T-cell (primary cell): ENCODE measurements around the gene NAXD. TPM values are rescaled to one million over a fixed set of nuclear protein-coding genes. Genes with fewer than 3 reads are reported as not detected.

Source experiments
- ATAC-seq, 4 experiments: fragments of 200-7000 bp in 3 of 4; fragments of 150-1000 bp in 1 of 4; cut with Tn5 transposase; replicated peaks in 1 of 4; 1 replicate in 3 of 4; 2 replicates in 1 of 4; pipeline ENCODE4 v1.10.0; 2021; ENCODE audit warnings: moderate library complexity in 3 of 4, mild to moderate bottlenecking in 2 of 4, moderate number of reproducible peaks in 1 of 4
- CTCF ChIA-PET, 2 donors: fragments of 300-600 bp; sonication (Branson Sonifier 250); formaldehyde crosslinking; loops; one replicate each; lab custom pipeline; 2022; ENCODE audit warnings: antibody characterized with exemption in 2 of 2; lab: Charles Lee
- POLR2A ChIA-PET, 2 donors: fragments of 300-600 bp; sonication (Branson Sonifier 250); formaldehyde crosslinking; loops; one replicate each; lab custom pipeline; 2022; ENCODE audit warnings: antibody characterized with exemption in 2 of 2; lab: Charles Lee
- DNase-seq, 35 experiments: peaks; one replicate each; pipeline versions ENCODE4 v3.0.0 to v3.0.0-alpha.2; 2013 to 2023
- H3K27ac ChIP-seq: one replicate; pipeline ENCODE4 v1.5.1; 2013; ENCODE audit warnings: low read length
- H3K27me3 ChIP-seq, 2 experiments: replicated peaks in 1 of 2; 1 replicate in 1 of 2; 2 replicates in 1 of 2; pipeline versions ENCODE4 v1.6.1 to v1.7.0; 2013; ENCODE audit warnings: low read length in 1 of 2, mixed read lengths in 1 of 2; ENCODE audit not compliant: control insufficient read depth in 2 of 2, insufficient read depth in 2 of 2; ENCODE audit errors: extremely low read depth in 1 of 2
- H3K36me3 ChIP-seq, 2 donors: 1 replicate in 1 of 2; 2 replicates in 1 of 2; pipeline versions ENCODE4 v1.6.1 to v1.7.0; 2013; ENCODE audit warnings: low read length in 1 of 2; ENCODE audit not compliant: control insufficient read depth in 2 of 2, insufficient read depth in 1 of 2; ENCODE audit errors: extremely low read depth in 1 of 2
- H3K4me1 ChIP-seq, 2 experiments: 1 replicate in 1 of 2; 2 replicates in 1 of 2; pipeline versions ENCODE4 v1.6.1 to v1.7.0; 2013; ENCODE audit warnings: low read length in 2 of 2, mixed read lengths in 1 of 2; ENCODE audit not compliant: insufficient read depth in 2 of 2, control insufficient read depth in 1 of 2; ENCODE audit errors: extremely low read depth in 1 of 2
- H3K4me3 ChIP-seq, 2 donors: 1 replicate in 1 of 2; 2 replicates in 1 of 2; pipeline versions ENCODE4 v1.5.1 to v1.7.0; 2013; ENCODE audit warnings: mild to moderate bottlenecking in 2 of 2, low read length in 1 of 2, moderate library complexity in 1 of 2; ENCODE audit not compliant: control insufficient read depth in 1 of 2; ENCODE audit errors: extremely low read depth in 1 of 2
- H3K9me3 ChIP-seq: 2 replicates; pipeline ENCODE4 v1.7.0; 2013
- H3K27ac Mint-ChIP-seq, 2 donors: one replicate each; pipeline ENCODE4 v1.8.0; 2020 to 2021; ENCODE audit warnings: mild to moderate bottlenecking in 2 of 2, mixed read lengths in 2 of 2
- H3K27me3 Mint-ChIP-seq, 2 donors: one replicate each; pipeline ENCODE4 v1.8.0; 2021 to 2022; ENCODE audit warnings: mixed read lengths in 2 of 2
- H3K36me3 Mint-ChIP-seq: one replicate; pipeline ENCODE4 v1.8.0; 2021; ENCODE audit warnings: mixed read lengths
- H3K4me1 Mint-ChIP-seq, 3 donors: one replicate each; pipeline ENCODE4 v1.8.0; 2020 to 2022; ENCODE audit warnings: mixed read lengths in 3 of 3, mild to moderate bottlenecking in 1 of 3
- H3K4me3 Mint-ChIP-seq, 3 donors: one replicate each; pipeline ENCODE4 v1.8.0; 2020 to 2022; ENCODE audit warnings: mild to moderate bottlenecking in 3 of 3, mixed read lengths in 3 of 3, moderate library complexity in 3 of 3
- H3K9me3 Mint-ChIP-seq, 3 donors: one replicate each; pipeline ENCODE4 v1.8.0; 2020 to 2022; ENCODE audit warnings: mixed read lengths in 3 of 3
- WGBS: methylation state at CpG from one replicate; pipeline ENCODE4 v1.1.5; 2013; ENCODE audit warnings: missing lambda C conversion rate; ENCODE audit not compliant: insufficient coverage; 5-methylcytosine and 5-hydroxymethylcytosine counted together
- total RNA-seq, 35 experiments: library from RNA in 6 of 35; stranded (reverse) in 6 of 35; fragments of 120-200 nt in 1 of 35; gene quantifications; one replicate each; pipeline versions ENCODE4 v1.2.1 to v1.2.4 and lab custom pipeline; 2013 to 2026

NAXD gene
- total RNA-seq, 5 donors from 2014 or later (not counting 1 experiment from before 2014, with no cell fraction given) = 22.2 to 34.3 (median 29.2) TPM

DNA sequence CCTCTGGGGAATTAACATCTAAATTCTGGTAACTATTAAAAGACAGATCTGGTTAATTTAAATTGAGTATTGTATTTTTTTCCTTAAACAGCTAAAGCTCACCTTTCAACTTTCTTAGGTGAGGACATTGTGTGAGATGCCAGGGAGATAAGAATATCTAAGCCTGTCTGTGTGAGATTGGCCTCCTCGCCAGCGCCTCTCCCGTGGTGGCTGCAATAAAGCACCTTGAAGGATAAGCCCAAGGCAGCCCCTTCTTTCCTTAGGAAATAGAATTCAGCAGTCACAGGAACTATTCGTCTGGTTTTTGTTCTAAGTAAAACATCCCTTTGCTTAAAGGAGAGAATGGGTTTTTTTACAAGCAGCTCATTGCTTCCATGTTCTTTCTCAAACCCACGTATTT is 24.6 kb downstream of the NAXD start:
- H3K9me3 ChIP-seq = no peaks in the 10 kb centered on the region
- Mint-ChIP-seq H3K27ac (peak overlapping the region in 1 of 2 donors; percentile 31), H3K9me3 (no peaks in the 10 kb centered on the region), H3K4me1 (peaks cover 0 to 5% (median 2%) of the 10 kb centered on the region in 3 donors), H3K36me3 (peaks cover 44% of the 10 kb centered on the region), H3K4me3 (no peak overlapping the region), H3K27me3 (no peaks in the 10 kb centered on the region)
- 90% methylated on average over 2 of the region's 5 CpGs for WGBS
- DNase-seq = no peak
- peaks cover 33 to 94% of the 10 kb centered on the region in 2 donors for H3K36me3 ChIP-seq
- H3K4me1 ChIP-seq = peaks cover 0 to 6% of the 10 kb centered on the region in 2 experiments
- no peak overlapping the region for H3K27ac ChIP-seq
- POLR2A ChIA-PET = no interaction called here
- H3K4me3 ChIP-seq = no peak overlapping the region
- no peaks in the 10 kb centered on the region for H3K27me3 ChIP-seq
- no peak for ATAC-seq
- CTCF ChIA-PET = interaction anchor here in 1 of 2 donors (0.6 kb wide), 1 partner anchor 73 kb away, joined by 3 read pairs; no protein-coding TSS in a partner anchor

DNA sequence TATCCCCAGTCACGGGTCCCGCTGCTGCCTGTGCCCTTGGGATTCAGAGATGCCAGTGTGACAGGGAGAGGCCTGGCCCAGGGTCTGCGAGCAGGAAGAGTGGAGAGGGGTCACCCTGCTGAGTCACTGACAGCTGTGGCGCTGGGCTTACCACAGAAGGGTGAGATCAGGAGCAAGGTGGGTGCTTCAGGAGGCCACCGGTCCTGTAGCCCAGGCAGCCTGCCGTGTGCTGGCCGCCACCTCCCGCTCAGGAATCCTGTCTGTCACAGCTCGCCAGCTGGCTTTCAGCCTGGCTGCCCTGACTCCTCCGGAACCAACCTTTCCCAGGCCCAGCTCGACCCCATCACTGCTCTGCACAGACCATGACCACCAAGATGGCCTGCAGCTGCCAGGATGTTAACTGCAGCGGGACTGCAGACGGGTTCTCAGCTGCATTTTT is 25.3 kb downstream of the NAXD start:
- Histone ChIP-seq H3K27ac (no peak overlapping the region), H3K27me3 (no peaks in the 10 kb centered on the region), H3K4me1 (peaks cover 0 to 11% of the 10 kb centered on the region in 2 experiments), H3K36me3 (peaks cover 27 to 91% of the 10 kb centered on the region in 2 donors), H3K9me3 (no peaks in the 10 kb centered on the region), H3K4me3 (no peak overlapping the region)
- no peak for DNase-seq
- Mint-ChIP-seq H3K4me1 (peaks cover 0 to 7% (median 7%) of the 10 kb centered on the region in 3 donors), H3K27ac (peak overlapping the region in 1 of 2 donors; percentile 52), H3K36me3 (peaks cover 39% of the 10 kb centered on the region), H3K4me3 (no peak overlapping the region), H3K27me3 (no peaks in the 10 kb centered on the region), H3K9me3 (no peaks in the 10 kb centered on the region)
- WGBS = 90% methylated on average over 13 of the region's 13 CpGs
- ChIA-PET CTCF (interaction anchor here in 1 of 2 donors (0.6 kb wide), 1 partner anchor 615 kb away, joined by 3 read pairs; no protein-coding TSS in a partner anchor), POLR2A (no interaction called here)
- ATAC-seq = no peak

DNA sequence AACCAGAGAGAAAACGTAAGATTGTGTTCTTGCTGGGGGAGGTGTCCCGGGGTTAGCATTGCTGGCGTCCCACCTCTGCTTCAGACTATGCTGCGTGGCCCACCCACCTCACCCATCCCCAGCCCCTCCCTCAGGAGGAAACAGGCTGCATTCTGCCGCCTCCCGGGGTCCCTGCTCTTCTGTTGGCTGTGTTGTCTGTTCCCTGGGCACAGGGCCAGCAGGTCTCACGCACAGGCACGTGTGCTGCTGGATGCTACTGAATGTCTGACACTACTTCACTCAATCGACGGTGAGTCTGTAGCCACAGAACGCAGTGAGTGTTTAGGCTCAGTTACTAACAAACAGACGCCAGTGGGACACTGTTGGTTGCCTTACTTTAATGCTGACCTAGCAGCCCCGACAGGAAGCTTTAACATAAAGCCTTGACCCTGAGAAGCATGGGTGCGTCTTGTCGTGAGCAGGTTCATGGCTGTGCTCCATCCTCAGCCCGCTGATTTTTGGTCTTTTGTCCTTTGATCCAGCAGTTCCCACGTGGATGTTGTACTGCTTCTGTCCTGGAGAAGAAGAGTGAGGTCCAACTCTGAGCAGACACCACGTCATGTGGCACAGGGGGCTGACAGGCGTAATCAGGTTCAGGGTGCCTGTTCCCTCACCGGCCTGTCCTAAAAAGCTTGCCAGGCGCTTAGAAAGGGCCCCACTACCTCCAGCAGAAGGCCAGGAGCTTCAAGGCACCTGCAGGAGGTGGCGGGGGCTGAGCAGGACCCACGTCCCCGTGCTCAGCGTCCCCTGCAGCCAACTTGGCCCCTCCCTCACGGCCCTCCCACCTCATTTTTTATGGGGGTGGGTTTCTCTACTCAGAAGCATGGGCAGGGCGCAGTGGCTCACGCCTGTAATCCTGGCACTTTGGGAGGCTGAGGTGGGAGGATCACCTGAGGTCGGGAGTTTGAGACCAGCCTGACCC is 26.0 kb downstream of the NAXD start:
- Mint-ChIP-seq H3K27me3 (no peaks in the 10 kb centered on the region), H3K4me3 (no peak overlapping the region), H3K9me3 (no peaks in the 10 kb centered on the region), H3K4me1 (peaks cover 0 to 8% (median 7%) of the 10 kb centered on the region in 3 donors), H3K27ac (peak overlapping the region in 1 of 2 donors; percentile 52), H3K36me3 (peaks cover 36% of the 10 kb centered on the region)
- ChIA-PET CTCF (interaction anchor here in 1 of 2 donors (0.6 kb wide), 1 partner anchor 614 kb away, joined by 3 read pairs; no protein-coding TSS in a partner anchor), POLR2A (no interaction called here)
- H3K4me1 ChIP-seq = peaks cover 0 to 11% of the 10 kb centered on the region in 2 experiments
- no peaks in the 10 kb centered on the region for H3K9me3 ChIP-seq
- no peak overlapping the region for H3K27ac ChIP-seq
- ATAC-seq (no peak), DNase-seq (no peak)
- WGBS = 84% methylated on average over 16 of the region's 29 CpGs
- no peak overlapping the region for H3K4me3 ChIP-seq
- no peaks in the 10 kb centered on the region for H3K27me3 ChIP-seq
- peaks cover 25 to 84% of the 10 kb centered on the region in 2 donors for H3K36me3 ChIP-seq

DNA sequence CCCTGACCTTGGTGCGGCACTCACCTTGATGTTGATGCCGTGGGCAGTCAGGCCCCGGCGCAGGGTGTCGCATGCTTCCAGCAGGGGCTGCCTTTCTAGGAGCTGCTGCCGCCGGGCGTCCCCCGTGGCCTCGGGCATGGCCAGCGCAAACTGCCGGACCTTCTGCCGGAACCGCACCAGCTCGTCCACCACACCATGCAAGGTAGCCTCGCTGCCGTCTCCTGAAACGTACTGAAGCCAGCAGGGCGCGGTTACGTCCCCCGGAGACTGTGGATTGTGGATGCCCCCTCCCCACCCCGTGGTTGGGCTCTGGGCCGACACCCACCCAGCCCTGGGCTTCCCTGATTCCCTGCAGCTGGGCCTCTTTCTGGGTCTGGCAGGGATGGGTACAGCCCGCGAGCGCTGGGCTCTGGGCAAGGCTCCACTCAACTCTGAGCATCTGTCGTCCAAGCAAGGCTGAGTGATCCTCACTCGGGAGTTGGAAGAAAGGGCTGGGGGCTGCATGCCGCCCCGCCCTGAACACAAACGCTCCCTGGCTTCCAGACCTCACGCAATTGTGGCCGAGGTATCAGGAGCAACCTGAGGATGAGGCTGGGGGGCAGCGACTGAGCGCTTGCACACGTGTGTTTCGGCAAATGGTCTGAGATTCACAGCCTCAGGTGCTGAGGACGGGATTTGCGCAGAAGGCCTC is 27.1 kb downstream of the NAXD start:
- ChIA-PET POLR2A (no interaction called here), CTCF (no interaction called here)
- no peaks in the 10 kb centered on the region for H3K9me3 Mint-ChIP-seq
- DNase-seq = no peak
- Histone ChIP-seq H3K9me3 (no peaks in the 10 kb centered on the region), H3K27me3 (no peaks in the 10 kb centered on the region), H3K27ac (no peak overlapping the region), H3K4me1 (peaks cover 0 to 11% of the 10 kb centered on the region in 2 experiments), H3K4me3 (no peak overlapping the region), H3K36me3 (peaks cover 21 to 78% of the 10 kb centered on the region in 2 donors)
- H3K27ac Mint-ChIP-seq = no peak overlapping the region
- H3K4me1 Mint-ChIP-seq = peaks cover 0 to 8% (median 7%) of the 10 kb centered on the region in 3 donors
- no peaks in the 10 kb centered on the region for H3K27me3 Mint-ChIP-seq
- H3K36me3 Mint-ChIP-seq = peaks cover 31% of the 10 kb centered on the region
- WGBS = 94% methylated on average over 36 of the region's 40 CpGs
- ATAC-seq = no peak
- H3K4me3 Mint-ChIP-seq = no peak overlapping the region

DNA sequence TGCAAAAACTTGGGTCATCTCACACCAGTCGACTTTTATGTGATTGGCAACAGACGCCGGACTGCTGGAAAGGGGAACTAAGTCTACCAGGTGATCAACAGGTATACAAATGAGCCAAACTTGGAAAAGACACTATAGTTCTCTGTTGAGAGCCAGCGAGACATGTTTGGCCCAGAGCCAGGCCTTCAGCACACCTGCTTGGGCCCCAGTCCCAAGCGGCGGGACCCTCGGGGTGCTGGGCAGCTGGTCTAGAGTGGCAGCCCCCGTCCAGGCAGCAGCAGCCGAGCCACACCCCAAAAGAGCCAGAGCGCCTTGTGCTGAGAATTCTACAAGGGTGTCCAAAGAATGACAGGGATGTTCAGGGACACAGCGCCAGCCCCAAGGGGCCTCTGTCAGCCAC is 28.0 kb downstream of the NAXD start:
- H3K27ac Mint-ChIP-seq = no peak overlapping the region
- ATAC-seq = no peak
- H3K4me1 Mint-ChIP-seq = peaks cover 0 to 8% (median 7%) of the 10 kb centered on the region in 3 donors
- H3K9me3 ChIP-seq = no peaks in the 10 kb centered on the region
- no peak overlapping the region for H3K27ac ChIP-seq
- 96% methylated on average over 11 of the region's 11 CpGs for WGBS
- H3K4me1 ChIP-seq = peaks cover 0 to 11% of the 10 kb centered on the region in 2 experiments
- no peaks in the 10 kb centered on the region for H3K27me3 Mint-ChIP-seq
- no peak for DNase-seq
- H3K9me3 Mint-ChIP-seq = no peaks in the 10 kb centered on the region
- POLR2A ChIA-PET = no interaction called here
- CTCF ChIA-PET = no interaction called here
- peaks cover 18 to 75% of the 10 kb centered on the region in 2 donors for H3K36me3 ChIP-seq
- peaks cover 28% of the 10 kb centered on the region for H3K36me3 Mint-ChIP-seq
- H3K4me3 ChIP-seq = no peak overlapping the region
- H3K27me3 ChIP-seq = no peaks in the 10 kb centered on the region
- no peak overlapping the region for H3K4me3 Mint-ChIP-seq
